Spleen (tissue), 11 donors: ENCODE data around the gene THAP4. TPM values are rescaled to one million over a fixed set of nuclear protein-coding genes. Genes with fewer than 3 reads are reported as not detected.
A peak's percentile ranks its signal among the peaks of the same experiment; 100 is the strongest.

Experiments
- DNase-seq: peaks from one replicate; pipeline ENCODE4 v3.0.0-alpha.2; 2020
- H3K27ac ChIP-seq, 8 donors: fragments of 200-600 bp; sonication (generic) in 7 of 8; 1 replicate in 4 of 8; 2 replicates in 4 of 8; pipeline versions ENCODE4 v1.5.0 to v1.8.0; 2016 to 2021; ENCODE audit warnings: inconsistent platforms in 4 of 8, mild to moderate bottlenecking in 4 of 8, moderate library complexity in 1 of 8
- H3K27me3 ChIP-seq, 7 donors: fragments of 200-600 bp; sonication (generic) in 6 of 7; replicated peaks in 1 of 7; 1 replicate in 4 of 7; 2 replicates in 3 of 7; pipeline versions ENCODE4 v1.5.0 to v1.8.0; 2016 to 2021; ENCODE audit warnings: inconsistent platforms in 3 of 7, mild to moderate bottlenecking in 1 of 7
- H3K36me3 ChIP-seq, 6 donors: fragments of 200-600 bp; sonication (generic) in 5 of 6; 1 replicate in 4 of 6; 2 replicates in 2 of 6; pipeline versions ENCODE4 v1.5.0 to v1.8.0; 2016 to 2021; ENCODE audit warnings: inconsistent platforms in 2 of 6
- H3K4me1 ChIP-seq, 6 donors: fragments of 200-600 bp; sonication (generic) in 5 of 6; 1 replicate in 3 of 6; 2 replicates in 3 of 6; pipeline versions ENCODE4 v1.5.0 to v1.8.0; 2016 to 2021; ENCODE audit warnings: inconsistent platforms in 3 of 6
- H3K4me3 ChIP-seq, 8 donors: fragments of 200-600 bp; sonication (generic) in 7 of 8; 1 replicate in 4 of 8; 2 replicates in 4 of 8; pipeline versions ENCODE4 v1.5.0 to v1.8.0; 2016 to 2021; ENCODE audit warnings: inconsistent platforms in 4 of 8, mild to moderate bottlenecking in 4 of 8, moderate library complexity in 2 of 8
- H3K9me3 ChIP-seq, 8 donors: fragments of 200-600 bp; sonication (generic) in 7 of 8; 1 replicate in 4 of 8; 2 replicates in 4 of 8; pipeline versions ENCODE4 v1.5.0 to v1.8.0; 2016 to 2021; ENCODE audit warnings: inconsistent platforms in 4 of 8
- CTCF ChIP-seq, 11 experiments: fragments of 200-600 bp in 7 of 11; fragments of 450-650 bp in 4 of 11; sonication (generic) in 4 of 11; IDR thresholded peaks in 8 of 11; conservative IDR thresholded peaks in 3 of 11; 1 replicate in 7 of 11; 2 replicates in 4 of 11; pipeline versions ENCODE4 v1.4.0 to v1.8.0; 2016 to 2021; ENCODE audit warnings: antibody characterized with exemption in 11 of 11, inconsistent platforms in 4 of 11, mild to moderate bottlenecking in 1 of 11
- POLR2A ChIP-seq, 3 donors: fragments of 450-650 bp; IDR thresholded peaks; one replicate each; pipeline ENCODE4 v1.5.1; 2017; ENCODE audit warnings: antibody characterized with exemption in 3 of 3, mild to moderate bottlenecking in 1 of 3
- POLR2AphosphoS5 ChIP-seq, 3 donors: sonication (generic); formaldehyde crosslinking; IDR thresholded peaks; one replicate each; pipeline ENCODE4 v1.5.1; 2017; ENCODE audit warnings: antibody characterized with exemption in 3 of 3
- WGBS, 5 donors: extraction: QIAGEN DNeasy Blood & Tissue Kit in 3 of 5; methylation state at CpG; one replicate each; pipeline versions ENCODE4 v1.1.5 to v1.1.7; 2013 to 2018; 5-methylcytosine and 5-hydroxymethylcytosine counted together
- intact Hi-C: fragments of 100-400 bp; cut with DNase I; formaldehyde crosslinking; loops from one replicate; pipeline ENCODE4 v1.15.0; 2023; ENCODE audit warnings: low total_unique reads
- polyA plus RNA-seq, 3 donors: library from polyadenylated mRNA; stranded (reverse); fragments of 200-250 nt; gene quantifications; one replicate each; pipeline ENCODE4 v1.2.1, GENCODE V29; 2013
- total RNA-seq, 7 donors: library from RNA; depleted of rRNA in 3 of 7; stranded (reverse); fragments of >200 nt in 3 of 7; fragmentation: NEBNext Ultra II Directional in 4 of 7; extraction: Animal tissue kit (Norgen Biotek cat#: 25700) in 4 of 7; gene quantifications; one replicate each; pipeline versions ENCODE4 v1.1.0 to v1.2.1, GENCODE V29; 2016 to 2021
- donor health status: healthy with polysubstance abuse.
- donor health status: DM: no; HTN: no; CAD: no; lungs with moderate emphysema.
- donor health status: DM: no; HTN: no; CAD: no.
- donor health status: Bipolar disorder and iron deficiency.
- donor health status: healthy.
- donor health status: DM: no; HTN: no; CAD: no.
- donor health status: DM: yes; HTN: yes; CAD: no.

The THAP4 gene
- total and polyA plus RNA-seq, 10 donors, result 21.0 to 31.5 (median 27.8) TPM

GRCh38 chr2:241547781-241548450, 89.0 kb downstream of the THAP4 start:
- Histone ChIP-seq H3K27ac (no peak overlapping the region), H3K4me1 (peaks cover 0 to 15% (median 4%) of the 10 kb centered on the region in 6 donors), H3K27me3 (peaks cover 0 to 85% (median 9%) of the 10 kb centered on the region in 7 donors), H3K36me3 (no peaks in the 10 kb centered on the region), H3K9me3 (no peaks in the 10 kb centered on the region), H3K4me3 (no peak overlapping the region)
- WGBS, 5 donors, result 84 to 92% (median 87%) methylated on average over 10 to 16 of the region's 16 CpGs
- DNase-seq, result peak; percentile 61
- intact Hi-C loops, result no loop called here
- TF ChIP-seq POLR2AphosphoS5 (IDR thresholded peaks at IDR 0.05), result no peak
- TF ChIP-seq POLR2A (IDR thresholded peaks at IDR 0.05), result no peak
- no peak for TF ChIP-seq CTCF (IDR thresholded peaks at IDR 0.05 in 8 of 11, conservative IDR thresholded peaks at IDR 0.05 in 3 of 11)

- H3K36me3 ChIP-seq, result no peaks in the 10 kb centered on the region
- H3K4me1 ChIP-seq, result peaks cover 0 to 13% (median 4%) of the 10 kb centered on the region in 6 donors
- DNase-seq, result peak; percentile 67
- 43 to 48% (median 44%) methylated on average over 25 of the region's 25 CpGs for WGBS, 5 donors
- peaks cover 0 to 85% (median 12%) of the 10 kb centered on the region in 7 donors for H3K27me3 ChIP-seq
- no peak for TF ChIP-seq POLR2A (IDR thresholded peaks at IDR 0.05)
- TF ChIP-seq POLR2AphosphoS5 (IDR thresholded peaks at IDR 0.05), result no peak
- TF ChIP-seq CTCF (IDR thresholded peaks at IDR 0.05 in 8 of 11, conservative IDR thresholded peaks at IDR 0.05 in 3 of 11), result no peak
- H3K4me3 ChIP-seq, result no peak overlapping the region
- intact Hi-C loops, result no loop called here
- H3K9me3 ChIP-seq, result no peaks in the 10 kb centered on the region
- peak overlapping the region in 2 of 8 donors; percentile 7 to 30 for H3K27ac ChIP-seq
Measured at GRCh38 chr2:241546771-241547498, 90.0 kb downstream of the THAP4 start.

GRCh38 chr2:241545523-241546473, 91.2 kb downstream of the THAP4 start:
- H3K36me3 ChIP-seq, result no peaks in the 10 kb centered on the region
- intact Hi-C loops, result no loop called here
- peaks cover 6 to 16% (median 12%) of the 10 kb centered on the region in 6 donors for H3K4me1 ChIP-seq
- no peaks in the 10 kb centered on the region for H3K9me3 ChIP-seq
- TF ChIP-seq CTCF (IDR thresholded peaks at IDR 0.05 in 8 of 11, conservative IDR thresholded peaks at IDR 0.05 in 3 of 11) (no peak), POLR2AphosphoS5 (IDR thresholded peaks at IDR 0.05) (no peak), POLR2A (IDR thresholded peaks at IDR 0.05) (no peak)
- H3K27me3 ChIP-seq, result peaks cover 0 to 85% (median 19%) of the 10 kb centered on the region in 7 donors
- no peak overlapping the region for H3K4me3 ChIP-seq
- DNase-seq, result peak; percentile 12
- WGBS, 5 donors, result 75 to 80% (median 79%) methylated on average over 12 of the region's 12 CpGs
- no peak overlapping the region for H3K27ac ChIP-seq
